HL-60/S4 (cell line): ENCODE results near the gene E2F8.

Experiments
- in situ Hi-C: fragments of 300-500 bp; cut with MboI; formaldehyde crosslinking; loops from 2 replicates; pipeline ENCODE4 v1.14.3; 2022; ENCODE audit warnings: low sequenced_read_pairs

Gene E2F8

DNA sequence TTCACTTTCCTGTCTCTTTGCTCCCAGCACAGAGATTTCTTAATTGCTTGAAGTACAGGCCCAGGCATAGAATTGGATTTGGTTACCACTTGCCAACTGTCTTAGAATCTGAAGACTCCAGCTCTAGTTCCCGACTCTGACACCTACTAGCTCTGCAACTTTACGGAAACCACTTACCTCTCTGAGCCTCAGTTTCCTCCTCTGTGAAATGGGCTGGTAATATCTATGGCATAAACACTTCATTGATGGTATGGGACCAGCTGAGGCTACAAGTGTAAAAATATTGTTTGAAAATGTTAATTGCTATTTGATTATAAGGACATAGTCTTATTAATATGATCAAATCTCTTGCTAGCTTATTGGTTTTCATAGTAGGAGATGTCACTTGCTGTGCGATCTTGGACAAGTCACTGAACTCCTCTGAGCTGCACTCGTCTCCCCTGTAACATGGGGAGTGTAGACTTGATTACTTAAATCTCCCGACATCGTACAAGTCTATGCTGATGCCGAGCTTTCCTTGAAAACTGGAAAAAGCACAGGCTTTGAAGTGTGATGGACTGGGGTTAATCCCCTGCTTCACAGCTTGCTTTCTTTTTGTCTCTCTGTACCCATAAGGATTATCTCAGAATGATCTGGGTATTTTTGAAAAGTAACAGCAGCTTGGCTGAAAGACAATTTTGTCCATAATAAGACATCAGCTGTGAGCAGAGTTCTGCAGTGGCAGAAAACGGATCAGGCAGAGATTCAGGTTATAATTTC lies 11.8 kb upstream of the E2F8 start:
- in situ Hi-C loops: no loop called here

DNA sequence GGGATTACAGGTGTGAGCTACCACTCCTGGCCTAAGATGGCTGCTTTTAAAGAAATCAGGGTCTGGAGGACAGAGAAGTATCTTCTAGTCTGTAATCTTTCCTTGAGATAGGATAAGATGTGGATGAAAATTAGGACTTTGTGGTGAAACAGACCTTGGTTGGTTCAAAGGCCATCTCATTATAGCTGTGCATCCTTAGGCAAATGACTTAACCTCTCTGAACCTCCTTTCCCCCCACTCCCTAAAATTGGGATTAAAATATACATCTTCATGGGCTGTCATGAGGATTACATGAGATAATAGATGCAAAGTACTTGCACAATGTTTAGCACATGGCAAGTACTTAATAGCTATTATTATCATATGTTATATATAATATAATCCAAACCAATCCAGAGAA lies 10.8 kb upstream of the E2F8 start:
- in situ Hi-C loops: no loop called here

- in situ Hi-C loops: no loop called here
These were observed 6.1 kb upstream of the E2F8 start for GRCh38 chr11:19246816-19247215.

- in situ Hi-C loops: no loop called here
These were observed 4.6 kb upstream of the E2F8 start for GRCh38 chr11:19245351-19245750.

DNA sequence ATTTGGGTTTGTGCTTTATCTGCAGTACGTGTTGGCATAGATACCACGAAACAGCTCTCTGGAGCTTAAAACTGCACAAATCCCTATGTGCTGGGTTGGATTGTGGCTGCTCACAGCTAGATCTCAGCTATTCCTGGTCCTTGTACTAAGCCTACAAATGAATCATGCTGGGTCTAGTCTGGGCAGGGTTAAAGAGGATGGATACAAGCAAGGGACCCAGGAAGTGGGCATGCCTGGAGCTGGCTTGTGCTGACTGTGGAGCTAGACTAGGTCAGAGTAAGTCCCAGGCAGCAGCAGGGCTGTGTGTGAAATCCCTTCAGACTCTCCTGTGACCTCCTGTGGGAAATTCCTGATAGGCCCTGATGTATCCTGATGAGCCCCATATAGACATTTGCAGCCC lies 3.9 kb upstream of the E2F8 start:
- in situ Hi-C loops: no loop called here

DNA sequence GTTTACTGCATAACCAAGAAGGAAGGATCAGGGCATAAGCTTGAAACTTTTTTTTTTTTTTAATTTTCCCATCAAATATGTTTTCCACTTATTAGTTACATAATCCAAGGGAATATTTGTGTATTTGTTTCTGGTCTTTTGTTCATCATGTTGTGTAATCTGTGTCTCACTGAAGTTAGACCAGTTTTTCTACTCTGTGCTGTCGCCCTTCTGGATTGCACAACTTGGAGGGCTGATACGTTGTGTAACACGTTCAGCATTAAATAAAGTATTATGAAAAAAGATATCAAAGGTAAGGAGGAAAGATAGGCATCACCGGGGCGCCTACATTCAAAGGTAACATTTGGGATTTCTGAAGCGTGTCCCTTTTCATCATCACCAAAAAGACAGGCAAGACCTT lies 3.3 kb upstream of the E2F8 start:
- in situ Hi-C loops: no loop called here

- in situ Hi-C loops: no loop called here
These were observed 2.9 kb upstream of the E2F8 start for GRCh38 chr11:19243613-19244012.

GRCh38 chr11:19243143-19243542 lies 2.4 kb upstream of the E2F8 start:
- in situ Hi-C loops: no loop called here

- in situ Hi-C loops: no loop called here
These were observed 1.6 kb upstream of the E2F8 start for GRCh38 chr11:19242179-19242932.

GRCh38 chr11:19241260-19242178 lies 774 bp upstream of the E2F8 start:
- in situ Hi-C loops: no loop called here

DNA sequence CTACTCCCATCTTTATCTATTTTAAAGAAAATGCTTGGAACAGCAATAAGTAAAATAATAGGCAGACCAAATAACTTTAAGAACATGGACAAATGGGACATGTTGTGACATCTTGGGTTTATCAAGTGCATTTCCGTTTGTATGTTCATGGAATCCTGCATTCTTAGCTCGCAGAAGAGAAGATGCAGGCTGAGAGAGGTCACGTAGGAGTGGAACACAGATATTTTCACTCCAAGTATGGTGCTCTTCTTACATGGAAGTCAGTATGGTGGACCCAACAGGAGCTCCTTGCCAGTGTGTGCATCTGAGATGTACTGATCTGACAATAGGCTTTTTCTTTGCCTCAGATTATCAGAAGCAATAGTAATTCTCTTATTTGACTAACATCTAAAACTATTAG lies 1.7 kb downstream of the E2F8 start:
- in situ Hi-C loops: no loop called here

- in situ Hi-C loops: no loop called here
These were observed 2.9 kb downstream of the E2F8 start for GRCh38 chr11:19237813-19238212.

- in situ Hi-C loops: no loop called here
These were observed 3.4 kb downstream of the E2F8 start for GRCh38 chr11:19237381-19237780.

- in situ Hi-C loops: no loop called here
These were observed 6.4 kb downstream of the E2F8 start for GRCh38 chr11:19234231-19234817.

DNA sequence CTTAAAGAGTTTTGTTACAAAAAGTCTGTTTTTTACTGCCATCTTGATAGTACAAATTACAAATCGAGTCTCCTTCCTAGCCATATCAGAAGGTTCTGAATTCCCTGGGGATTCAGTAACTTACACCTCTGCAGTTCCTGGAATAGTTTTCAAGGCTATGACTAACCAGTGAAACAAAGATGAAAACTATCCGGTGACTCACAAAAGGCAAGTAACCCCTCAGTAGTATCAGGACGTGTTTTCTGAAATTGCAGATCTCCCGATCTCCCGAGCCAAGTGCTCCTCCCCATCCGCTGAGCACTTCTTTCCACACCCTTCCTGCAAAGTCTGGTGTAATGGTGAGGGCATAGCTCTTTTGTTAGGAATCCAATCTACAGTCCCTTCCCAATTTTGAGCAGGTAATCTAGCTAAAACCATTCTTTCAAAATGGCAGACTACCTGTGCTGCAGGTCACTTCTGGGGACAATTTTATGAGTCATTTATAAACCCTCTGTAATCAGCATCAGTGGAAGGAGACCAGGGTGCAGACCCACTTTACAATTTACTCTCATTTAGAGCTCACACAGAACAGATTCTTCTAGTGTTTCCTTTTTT lies 7.7 kb downstream of the E2F8 start:
- in situ Hi-C loops: no loop called here

- in situ Hi-C loops: no loop called here
These were observed 11.1 kb downstream of the E2F8 start for GRCh38 chr11:19229671-19230070.

DNA sequence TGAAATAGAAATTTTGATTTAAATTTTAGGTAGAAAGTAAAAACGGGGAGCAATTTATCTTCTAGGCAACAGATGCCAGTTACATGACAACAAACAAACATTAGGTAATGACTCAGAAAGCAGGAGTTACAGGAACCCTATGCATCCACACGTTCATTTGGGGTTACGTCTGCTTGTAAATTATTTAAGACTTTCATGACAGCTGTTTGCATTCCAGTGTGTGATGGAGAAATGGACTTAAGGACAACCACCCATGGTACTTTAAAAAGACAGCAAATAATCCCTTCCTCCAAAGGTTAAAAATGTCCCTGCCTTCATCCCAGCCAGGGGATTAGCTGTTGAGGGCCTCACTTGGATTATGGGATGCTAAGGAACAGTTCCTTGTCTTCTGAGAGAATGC lies 11.8 kb downstream of the E2F8 start:
- in situ Hi-C loops: no loop called here

GRCh38 chr11:19226378-19227195 lies 14.2 kb downstream of the E2F8 start:
- in situ Hi-C loops: no loop called here

GRCh38 chr11:19225581-19225980 lies 15.2 kb downstream of the E2F8 start:
- in situ Hi-C loops: no loop called here

- in situ Hi-C loops: no loop called here
These were observed 15.6 kb downstream of the E2F8 start for GRCh38 chr11:19225123-19225522.
